Measurements from ENCODE around the gene SLC22A31. TPM values are rescaled to one million over a fixed set of nuclear protein-coding genes. Genes with fewer than 3 reads are reported as not detected.

The SLC22A31 gene
- total and polyA plus RNA-seq, 2 donors (not counting 3 experiments of a cell fraction or from before 2014, with no cell fraction given), result 1.0 TPM; not detected in 1

GRCh38 chr16:89153848-89154271, 46.5 kb downstream of the SLC22A31 start:
- BruUV-seq (replicated peaks), result no TSS peak
- TF ChIP-seq EZH2 (IDR thresholded peaks at IDR 0.05; ENCODE audit: borderline replicate concordance, low read depth, low read length, severe bottlenecking) (no peak), POLR2AphosphoS5 (IDR thresholded peaks at IDR 0.05; ENCODE audit: insufficient read depth, low read depth, low read length) (no peak), GATA2 (IDR thresholded peaks at IDR 0.05; ENCODE audit: insufficient read depth, insufficient read length, low read depth, low read length) (no peak), MAX (IDR thresholded peaks at IDR 0.05; ENCODE audit: insufficient read depth, insufficient read length) (no peak), CTCF (IDR thresholded peaks at IDR 0.05; ENCODE audit: extremely low read depth in 1 of 2, insufficient read depth in 1 of 2, low read depth in 1 of 2, low read length in 2 of 2) (no peak), JUN (IDR thresholded peaks at IDR 0.05; ENCODE audit: borderline replicate concordance, insufficient read depth, insufficient read length, low read depth) (no peak), FOS (IDR thresholded peaks at IDR 0.05; ENCODE audit: borderline replicate concordance, insufficient read depth, low read length) (no peak), POLR2A (IDR thresholded peaks at IDR 0.05; ENCODE audit: low read depth, low read length) (no peak), MYC (IDR thresholded peaks at IDR 0.05; ENCODE audit: low read depth, low read length) (no peak)
- no peaks in the 10 kb centered on the region for H4K20me1 ChIP-seq (replicated peaks; ENCODE audit: control insufficient read depth, extremely low read depth, insufficient read depth, low read length)
- H3K27me3 ChIP-seq (ENCODE audit: control insufficient read depth in 2 of 2, insufficient read depth in 2 of 2, low read length in 2 of 2), result no peaks in the 10 kb centered on the region
- no peaks in the 10 kb centered on the region for H3K79me2 ChIP-seq (ENCODE audit: control insufficient read depth, insufficient read depth, low read length)
- no peak for DNase-seq (ENCODE audit: low read depth, low spot score)
- H3K27ac ChIP-seq (ENCODE audit: insufficient read depth, low read depth, low read length), result no peak overlapping the region
- intact Hi-C loops (cut with micrococcal nuclease), result no loop called here
- no peak overlapping the region for H2AFZ ChIP-seq (ENCODE audit: low read depth, low read length)
- peaks cover 0 to 2% of the 10 kb centered on the region in 2 experiments for H3K36me3 ChIP-seq (ENCODE audit: control insufficient read depth in 2 of 2, extremely low read depth in 1 of 2, insufficient read depth in 2 of 2, low read length in 2 of 2)
- H3K4me3 ChIP-seq (replicated peaks in 1 of 3; ENCODE audit: insufficient read depth in 1 of 3, low read depth in 1 of 3, low read length in 3 of 3), result no peak overlapping the region
- POLR2A ChIA-PET, result no interaction called here
- FAIRE-seq, result no peak
- no peaks in the 10 kb centered on the region for H3K4me1 ChIP-seq (ENCODE audit: control insufficient read depth, extremely low read depth, insufficient read depth, low read length)
- H3K4me2 ChIP-seq (ENCODE audit: insufficient read depth, low read length), result no peak overlapping the region
- no peaks in the 10 kb centered on the region for H3K9me1 ChIP-seq (replicated peaks; ENCODE audit: control insufficient read depth, extremely low read depth, insufficient read depth, low read length)
- dilution Hi-C loops (cut with MboI; ENCODE audit: extremely low pct_ligation_motif_present, low sequenced_read_pairs), result no loop called here
- no peaks in the 10 kb centered on the region for H3K9me3 ChIP-seq (replicated peaks; ENCODE audit: control insufficient read depth, insufficient read depth, low read length)
- CTCF ChIA-PET, result no interaction called here
- H3K9ac ChIP-seq (replicated peaks; ENCODE audit: extremely low read depth, insufficient read depth, low read length), result no peak overlapping the region

Measured in endothelial cell of umbilical vein (primary cell).